HFFc6 (cell line): ENCODE results near the gene VPS9D1. TPM values are rescaled to one million over a fixed set of nuclear protein-coding genes. Genes with fewer than 3 reads are reported as not detected.

Experiments
- DNase-seq: peaks from one replicate; pipeline ENCODE4 v3.0.0-alpha.2; 2018
- H3K27ac Mint-ChIP-seq: 2 replicates; pipeline ENCODE4 v1.8.0; 2020; ENCODE audit warnings: mild to moderate bottlenecking, mixed read lengths
- H3K27me3 Mint-ChIP-seq: 2 replicates; pipeline ENCODE4 v1.8.0; 2021; ENCODE audit warnings: mild to moderate bottlenecking, moderate library complexity, mixed read lengths; ENCODE audit not compliant: insufficient read depth
- H3K36me3 Mint-ChIP-seq: 2 replicates; pipeline ENCODE4 v1.8.0; 2021; ENCODE audit warnings: low read depth, mixed read lengths
- H3K4me1 Mint-ChIP-seq: 2 replicates; pipeline ENCODE4 v1.8.0; 2020; ENCODE audit warnings: low read depth, mixed read lengths
- H3K4me3 Mint-ChIP-seq: 2 replicates; pipeline ENCODE4 v1.8.0; 2020; ENCODE audit warnings: mild to moderate bottlenecking, moderate library complexity, mixed read lengths
- H3K9me3 Mint-ChIP-seq: 2 replicates; pipeline ENCODE4 v1.8.0; 2020; ENCODE audit warnings: mild to moderate bottlenecking, mixed read lengths
- total RNA-seq, 6 experiments: library from RNA; stranded (reverse); fragmentation: NEBNext Ultra II Directional; extraction: Animal tissue kit (Norgen Biotek cat#: 25700); gene quantifications; 2 replicates in 1 of 6; 3 replicates in 5 of 6; pipeline ENCODE4 v1.2.3, GENCODE V29; 2021
- TF ChIP-seq, protein P1 (sequence below): fragments of 200-600 bp; sonication (generic); IDR thresholded peaks from 2 replicates; pipeline ENCODE4 v1.5.0; 2021; ENCODE audit warnings: antibody characterized with exemption, mild to moderate bottlenecking

The VPS9D1 gene
- total RNA-seq, 6 experiments from 2014 or later: 12.7 to 19.3 (median 16.1) TPM

GRCh38 chr16:89657442-89658220, 63.1 kb downstream of the VPS9D1 start, which contains the start of the genes CHMP1A and SPATA33:
Gene CHMP1A (minus strand): TSS chr16:89657708. CDS start chr16:89657588, 120 bp downstream.
Gene SPATA33 (plus strand): TSS chr16:89657836. CDS start chr16:89657912, 76 bp downstream.
- peaks cover 12% of the 10 kb centered on the region for H3K4me1 Mint-ChIP-seq
- peak; percentile 79 for DNase-seq
- peaks cover 27% of the 10 kb centered on the region for H3K36me3 Mint-ChIP-seq
- H3K27me3 Mint-ChIP-seq: peaks cover 2% of the 10 kb centered on the region
- H3K27ac Mint-ChIP-seq: peak within 1 kb of the TSS; percentile 92
- TF ChIP-seq, protein P1, sequence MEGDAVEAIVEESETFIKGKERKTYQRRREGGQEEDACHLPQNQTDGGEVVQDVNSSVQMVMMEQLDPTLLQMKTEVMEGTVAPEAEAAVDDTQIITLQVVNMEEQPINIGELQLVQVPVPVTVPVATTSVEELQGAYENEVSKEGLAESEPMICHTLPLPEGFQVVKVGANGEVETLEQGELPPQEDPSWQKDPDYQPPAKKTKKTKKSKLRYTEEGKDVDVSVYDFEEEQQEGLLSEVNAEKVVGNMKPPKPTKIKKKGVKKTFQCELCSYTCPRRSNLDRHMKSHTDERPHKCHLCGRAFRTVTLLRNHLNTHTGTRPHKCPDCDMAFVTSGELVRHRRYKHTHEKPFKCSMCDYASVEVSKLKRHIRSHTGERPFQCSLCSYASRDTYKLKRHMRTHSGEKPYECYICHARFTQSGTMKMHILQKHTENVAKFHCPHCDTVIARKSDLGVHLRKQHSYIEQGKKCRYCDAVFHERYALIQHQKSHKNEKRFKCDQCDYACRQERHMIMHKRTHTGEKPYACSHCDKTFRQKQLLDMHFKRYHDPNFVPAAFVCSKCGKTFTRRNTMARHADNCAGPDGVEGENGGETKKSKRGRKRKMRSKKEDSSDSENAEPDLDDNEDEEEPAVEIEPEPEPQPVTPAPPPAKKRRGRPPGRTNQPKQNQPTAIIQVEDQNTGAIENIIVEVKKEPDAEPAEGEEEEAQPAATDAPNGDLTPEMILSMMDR: no peak
- H3K9me3 Mint-ChIP-seq: no peaks in the 10 kb centered on the region
- peak within 1 kb of the TSS; percentile 96 for H3K4me3 Mint-ChIP-seq

Other genes starting within 250 kb of the VPS9D1 start
- gene ANKRD11, start 230.3 kb downstream of the VPS9D1 start, total RNA-seq: 100 to 1,000 TPM; 110 to 120 (median 116) TPM
- gene SPG7, start 212.5 kb downstream of the VPS9D1 start, total RNA-seq: 10 to 100 TPM; 81.5 to 97.0 (median 89.6) TPM
- gene RPL13, start 160.2 kb downstream of the VPS9D1 start, total RNA-seq: 1,000 to 10,000 TPM; 1,572 to 1,808 (median 1,628) TPM
- 10 to 100 TPM; 17.6 to 22.2 (median 19.3) TPM for gene CPNE7, start 145.1 kb downstream of the VPS9D1 start, total RNA-seq
- not detected for gene DPEP1, start 107.3 kb downstream of the VPS9D1 start, total RNA-seq
- gene CHMP1A, start 63.2 kb downstream of the VPS9D1 start, total RNA-seq: 10 to 100 TPM; 85.6 to 93.1 (median 87.2) TPM
- 10 to 100 TPM in 1 of 6 experiments, 1 to 10 TPM in 5; 6.3 to 10.1 (median 7.8) TPM for gene SPATA33, start 63.1 kb downstream of the VPS9D1 start, total RNA-seq
- gene CDK10, start 34.2 kb downstream of the VPS9D1 start, total RNA-seq: 10 to 100 TPM; 45.5 to 61.7 (median 48.6) TPM
- 1 to 10 TPM; 5.6 to 6.9 (median 5.9) TPM for gene SPATA2L, start 19.2 kb downstream of the VPS9D1 start, total RNA-seq
- 10 to 100 TPM in 3 of 6 experiments, 1 to 10 TPM in 3; 7.8 to 16.7 (median 9.7) TPM for gene ZNF276, start 639 bp upstream of the VPS9D1 start, total RNA-seq
- 10 to 100 TPM; 13.6 to 26.3 (median 21.9) TPM for gene FANCA, start 95.7 kb upstream of the VPS9D1 start, total RNA-seq
- gene SPIRE2, start 107.6 kb upstream of the VPS9D1 start, total RNA-seq: 1 to 10 TPM; 1.5 to 2.5 (median 1.9) TPM
- 100 to 1,000 TPM; 157 to 202 (median 170) TPM for gene TCF25, start 152.7 kb upstream of the VPS9D1 start, total RNA-seq
- gene MC1R, start 198.0 kb upstream of the VPS9D1 start, total RNA-seq: 1 to 10 TPM; 2.1 to 3.2 (median 3.0) TPM
- 100 to 1,000 TPM; 147 to 212 (median 164) TPM for gene TUBB3, start 202.4 kb upstream of the VPS9D1 start, total RNA-seq
- gene DEF8, start 227.9 kb upstream of the VPS9D1 start, total RNA-seq: 10 to 100 TPM; 59.6 to 69.2 (median 65.9) TPM